Measurements from ENCODE around the gene FOXO1. TPM values are rescaled to one million over a fixed set of nuclear protein-coding genes. Genes with fewer than 3 reads are reported as not detected.

FOXO1 gene
- total and polyA plus RNA-seq, 10 donors, result 7.1 to 58.9 (median 47.2) TPM

DNA sequence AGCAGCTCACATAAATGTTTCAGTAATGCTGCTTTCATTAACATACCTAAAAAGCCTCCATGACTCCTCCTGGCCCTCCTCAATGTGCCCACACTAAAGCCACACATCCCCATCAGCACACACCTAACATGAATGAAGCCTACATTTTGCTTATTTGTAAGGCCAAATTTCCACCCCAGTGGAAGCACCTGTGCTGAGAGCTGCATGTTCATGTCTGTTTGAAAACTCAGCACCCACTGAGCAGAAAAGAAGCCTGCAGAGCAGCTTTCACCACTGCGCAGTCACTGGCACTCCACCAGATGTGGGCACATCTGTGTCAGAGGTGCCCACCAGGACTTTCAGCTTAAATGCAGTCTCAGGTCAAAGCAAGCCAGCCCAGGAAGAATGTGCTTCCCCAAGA lies 93.5 kb downstream of the FOXO1 start:
- Histone ChIP-seq H3K27me3 (replicated peaks in 1 of 7) (no peaks in the 10 kb centered on the region), H3K9me3 (no peaks in the 10 kb centered on the region), H3K36me3 (no peaks in the 10 kb centered on the region), H3K4me1 (peaks cover 48 to 100% (median 99%) of the 10 kb centered on the region in 6 donors), H3K27ac (no peak overlapping the region), H3K4me3 (no peak overlapping the region)
- 71 to 100% (median 84%) methylated on average over 1 of the region's 1 CpG for WGBS, 5 donors
- intact Hi-C loops (cut with DNase I; ENCODE audit: low total_unique reads), result no loop called here
- TF ChIP-seq POLR2AphosphoS5 (IDR thresholded peaks at IDR 0.05) (no peak), POLR2A (IDR thresholded peaks at IDR 0.05) (no peak)
- TF ChIP-seq, protein P1, sequence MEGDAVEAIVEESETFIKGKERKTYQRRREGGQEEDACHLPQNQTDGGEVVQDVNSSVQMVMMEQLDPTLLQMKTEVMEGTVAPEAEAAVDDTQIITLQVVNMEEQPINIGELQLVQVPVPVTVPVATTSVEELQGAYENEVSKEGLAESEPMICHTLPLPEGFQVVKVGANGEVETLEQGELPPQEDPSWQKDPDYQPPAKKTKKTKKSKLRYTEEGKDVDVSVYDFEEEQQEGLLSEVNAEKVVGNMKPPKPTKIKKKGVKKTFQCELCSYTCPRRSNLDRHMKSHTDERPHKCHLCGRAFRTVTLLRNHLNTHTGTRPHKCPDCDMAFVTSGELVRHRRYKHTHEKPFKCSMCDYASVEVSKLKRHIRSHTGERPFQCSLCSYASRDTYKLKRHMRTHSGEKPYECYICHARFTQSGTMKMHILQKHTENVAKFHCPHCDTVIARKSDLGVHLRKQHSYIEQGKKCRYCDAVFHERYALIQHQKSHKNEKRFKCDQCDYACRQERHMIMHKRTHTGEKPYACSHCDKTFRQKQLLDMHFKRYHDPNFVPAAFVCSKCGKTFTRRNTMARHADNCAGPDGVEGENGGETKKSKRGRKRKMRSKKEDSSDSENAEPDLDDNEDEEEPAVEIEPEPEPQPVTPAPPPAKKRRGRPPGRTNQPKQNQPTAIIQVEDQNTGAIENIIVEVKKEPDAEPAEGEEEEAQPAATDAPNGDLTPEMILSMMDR (IDR thresholded peaks at IDR 0.05 in 8 of 11, conservative IDR thresholded peaks at IDR 0.05 in 3 of 11), result no peak
- no peak for DNase-seq

DNA sequence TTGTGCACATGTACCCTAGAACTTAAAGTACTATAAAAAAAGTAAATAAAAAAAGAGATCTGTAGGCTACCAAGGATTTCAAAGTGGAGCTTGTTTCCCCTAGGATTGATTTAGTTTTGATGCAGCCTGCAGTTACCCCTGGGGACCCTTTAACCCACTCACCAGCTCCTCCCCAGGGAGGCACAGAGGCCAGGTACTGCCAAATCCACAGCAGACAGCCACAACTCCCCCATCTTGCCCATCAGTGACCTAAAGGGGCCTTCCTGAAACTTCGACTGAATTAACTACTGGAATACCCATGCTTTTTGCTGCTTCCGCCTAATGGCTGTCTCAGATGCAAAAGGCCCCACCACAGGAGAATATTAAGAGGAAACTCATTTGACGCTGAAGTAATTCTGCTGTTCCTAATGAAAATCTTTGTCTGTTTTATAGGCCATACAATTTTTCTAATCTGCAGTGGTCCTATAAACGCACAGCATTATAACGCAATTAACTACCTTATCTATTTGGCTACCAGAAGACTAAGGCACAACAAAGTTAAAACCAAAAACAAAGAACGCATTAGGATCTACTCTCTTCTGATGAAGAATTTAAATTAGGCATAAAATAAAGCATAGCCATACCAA lies 95.0 kb downstream of the FOXO1 start:
- no peaks in the 10 kb centered on the region for H3K9me3 ChIP-seq
- TF ChIP-seq, protein P1 (IDR thresholded peaks at IDR 0.05 in 8 of 11, conservative IDR thresholded peaks at IDR 0.05 in 3 of 11), result no peak
- TF ChIP-seq POLR2A (IDR thresholded peaks at IDR 0.05), result no peak
- TF ChIP-seq POLR2AphosphoS5 (IDR thresholded peaks at IDR 0.05), result no peak
- no peak for DNase-seq
- H3K36me3 ChIP-seq, result no peaks in the 10 kb centered on the region
- peaks cover 36 to 100% (median 97%) of the 10 kb centered on the region in 6 donors for H3K4me1 ChIP-seq
- H3K27ac ChIP-seq, result no peak overlapping the region
- H3K4me3 ChIP-seq, result no peak overlapping the region
- intact Hi-C loops (cut with DNase I; ENCODE audit: low total_unique reads), result no loop called here
- no peaks in the 10 kb centered on the region for H3K27me3 ChIP-seq (replicated peaks in 1 of 7)
- WGBS, 5 donors, result 79 to 87% (median 85%) methylated on average over 6 of the region's 6 CpGs

- no peaks in the 10 kb centered on the region for H3K9me3 ChIP-seq
- peaks cover 41 to 100% (median 96%) of the 10 kb centered on the region in 6 donors for H3K4me1 ChIP-seq
- WGBS, 5 donors, result 78 to 85% (median 82%) methylated on average over 4 of the region's 4 CpGs
- no peak overlapping the region for H3K27ac ChIP-seq
- H3K27me3 ChIP-seq (replicated peaks in 1 of 7), result no peaks in the 10 kb centered on the region
- DNase-seq, result no peak
- TF ChIP-seq POLR2A (IDR thresholded peaks at IDR 0.05) (no peak), POLR2AphosphoS5 (IDR thresholded peaks at IDR 0.05) (no peak)
- TF ChIP-seq, protein P1 (IDR thresholded peaks at IDR 0.05 in 8 of 11, conservative IDR thresholded peaks at IDR 0.05 in 3 of 11), result no peak
- no peaks in the 10 kb centered on the region for H3K36me3 ChIP-seq
- no peak overlapping the region for H3K4me3 ChIP-seq
- intact Hi-C loops (cut with DNase I; ENCODE audit: low total_unique reads), result no loop called here
These were observed 95.5 kb downstream of the FOXO1 start for GRCh38 chr13:40570930-40571329.

DNA sequence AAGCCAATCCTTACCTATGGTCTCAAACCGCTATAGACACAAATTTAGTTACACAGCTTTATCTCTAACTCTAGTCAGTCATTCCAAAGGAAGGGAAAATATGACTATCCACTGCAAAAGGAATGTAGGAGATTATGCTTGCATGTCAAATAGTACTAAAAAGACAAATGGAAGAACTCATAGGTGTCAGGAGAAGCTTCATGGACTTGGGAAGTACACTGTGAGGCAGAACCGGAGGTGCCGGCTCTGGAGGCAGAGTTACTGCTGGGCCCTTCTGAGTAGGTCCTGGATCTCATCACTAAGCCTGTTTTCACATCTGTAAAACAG lies 97.5 kb downstream of the FOXO1 start:
- no peak overlapping the region for H3K4me3 ChIP-seq
- no peaks in the 10 kb centered on the region for H3K36me3 ChIP-seq
- no peaks in the 10 kb centered on the region for H3K27me3 ChIP-seq (replicated peaks in 1 of 7)
- H3K9me3 ChIP-seq, result no peaks in the 10 kb centered on the region
- intact Hi-C loops (cut with DNase I; ENCODE audit: low total_unique reads), result no loop called here
- H3K4me1 ChIP-seq, result peaks cover 60 to 100% (median 95%) of the 10 kb centered on the region in 6 donors
- no peak for DNase-seq
- TF ChIP-seq POLR2AphosphoS5 (IDR thresholded peaks at IDR 0.05) (no peak), POLR2A (IDR thresholded peaks at IDR 0.05) (no peak)
- TF ChIP-seq, protein P1 (IDR thresholded peaks at IDR 0.05 in 8 of 11, conservative IDR thresholded peaks at IDR 0.05 in 3 of 11), result no peak
- peak overlapping the region in 6 of 8 donors; percentile 11 to 64 (median 43) for H3K27ac ChIP-seq
- 51 to 74% (median 63%) methylated on average over 3 of the region's 3 CpGs for WGBS, 5 donors
